GM21423 (cell line): ENCODE measurements around the gene NTM.

Experiments
- ATAC-seq: cut with Tn5 transposase; IDR thresholded peaks from one replicate; pipeline ENCODE4 v1.9.1; 2021; ENCODE audit warnings: mild to moderate bottlenecking, moderate library complexity; ENCODE audit not compliant: unreplicated experiment

The NTM gene

GRCh38 chr11:131841925-131842635, 471.7 kb downstream of the NTM start:
- no peak for ATAC-seq

GRCh38 chr11:131845255-131845654, 474.8 kb downstream of the NTM start:
- no peak for ATAC-seq

GRCh38 chr11:131849485-131849884, 479.1 kb downstream of the NTM start:
- no peak for ATAC-seq

- ATAC-seq, result no peak
These were observed 480.1 kb downstream of the NTM start for GRCh38 chr11:131850507-131850906.

GRCh38 chr11:131851964-131852755, 481.7 kb downstream of the NTM start:
- no peak for ATAC-seq

GRCh38 chr11:131852757-131853156, 482.3 kb downstream of the NTM start:
- no peak for ATAC-seq

GRCh38 chr11:131854391-131854790, 484.0 kb downstream of the NTM start:
- no peak for ATAC-seq

- ATAC-seq, result no peak
These were observed 484.9 kb downstream of the NTM start for GRCh38 chr11:131855320-131855719.

- ATAC-seq, result no peak
These were observed 486.8 kb downstream of the NTM start for GRCh38 chr11:131857246-131857645.

- no peak for ATAC-seq
These were observed 488.1 kb downstream of the NTM start for GRCh38 chr11:131858505-131858904.

GRCh38 chr11:131859538-131860210, 489.3 kb downstream of the NTM start:
- ATAC-seq, result no peak

GRCh38 chr11:131864228-131864627, 493.8 kb downstream of the NTM start:
- ATAC-seq, result no peak

GRCh38 chr11:131865860-131866259, 495.4 kb downstream of the NTM start:
- ATAC-seq, result no peak

- no peak for ATAC-seq
These were observed 496.4 kb downstream of the NTM start for GRCh38 chr11:131866535-131867400.

- no peak for ATAC-seq
These were observed 497.2 kb downstream of the NTM start for GRCh38 chr11:131867457-131868257.

GRCh38 chr11:131868629-131869507, 498.5 kb downstream of the NTM start:
- ATAC-seq, result no peak

GRCh38 chr11:131870305-131870704, 499.9 kb downstream of the NTM start:
- no peak for ATAC-seq

GRCh38 chr11:131871006-131871405, 500.6 kb downstream of the NTM start:
- no peak for ATAC-seq

GRCh38 chr11:131874070-131874469, 503.7 kb downstream of the NTM start:
- no peak for ATAC-seq
